NB4 (cell line): ENCODE results near the gene ADAMTS7.

ENCODE experiments used
- MYC ChIP-seq: IDR thresholded peaks from 2 replicates; pipeline ENCODE4 v1.6.1; 2011; ENCODE audit warnings: low read depth, low read length
- POLR2A ChIP-seq: IDR thresholded peaks from 2 replicates; pipeline ENCODE4 v1.6.1; 2011; ENCODE audit warnings: mild to moderate bottlenecking; ENCODE audit not compliant: insufficient read length; ENCODE audit errors: extremely low read depth
- TF ChIP-seq, protein P1 (sequence below): IDR thresholded peaks from one replicate; pipeline ENCODE4 v1.5.1; 2012; ENCODE audit warnings: low read depth, low read length

DNA sequence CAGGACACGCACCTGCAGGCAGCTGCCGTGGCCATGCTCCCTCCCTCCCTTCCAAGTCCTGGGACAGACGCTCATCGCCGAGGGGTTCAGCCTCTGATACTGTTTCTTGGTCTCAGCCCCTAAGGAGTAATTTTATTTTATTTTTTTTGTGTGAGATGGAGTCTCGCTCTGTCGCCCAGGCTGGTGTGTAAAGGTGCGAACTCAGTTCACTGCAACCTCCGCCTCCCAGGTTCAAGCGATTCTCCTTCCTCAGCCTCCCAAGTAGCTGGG lies 53.7 kb downstream of the ADAMTS7 start:
- TF ChIP-seq POLR2A (no peak), MYC (no peak)
- TF ChIP-seq, protein P1, sequence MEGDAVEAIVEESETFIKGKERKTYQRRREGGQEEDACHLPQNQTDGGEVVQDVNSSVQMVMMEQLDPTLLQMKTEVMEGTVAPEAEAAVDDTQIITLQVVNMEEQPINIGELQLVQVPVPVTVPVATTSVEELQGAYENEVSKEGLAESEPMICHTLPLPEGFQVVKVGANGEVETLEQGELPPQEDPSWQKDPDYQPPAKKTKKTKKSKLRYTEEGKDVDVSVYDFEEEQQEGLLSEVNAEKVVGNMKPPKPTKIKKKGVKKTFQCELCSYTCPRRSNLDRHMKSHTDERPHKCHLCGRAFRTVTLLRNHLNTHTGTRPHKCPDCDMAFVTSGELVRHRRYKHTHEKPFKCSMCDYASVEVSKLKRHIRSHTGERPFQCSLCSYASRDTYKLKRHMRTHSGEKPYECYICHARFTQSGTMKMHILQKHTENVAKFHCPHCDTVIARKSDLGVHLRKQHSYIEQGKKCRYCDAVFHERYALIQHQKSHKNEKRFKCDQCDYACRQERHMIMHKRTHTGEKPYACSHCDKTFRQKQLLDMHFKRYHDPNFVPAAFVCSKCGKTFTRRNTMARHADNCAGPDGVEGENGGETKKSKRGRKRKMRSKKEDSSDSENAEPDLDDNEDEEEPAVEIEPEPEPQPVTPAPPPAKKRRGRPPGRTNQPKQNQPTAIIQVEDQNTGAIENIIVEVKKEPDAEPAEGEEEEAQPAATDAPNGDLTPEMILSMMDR: no peak
